ENCODE results near the gene SMC1B. TPM values are rescaled to one million over a fixed set of nuclear protein-coding genes. Genes with fewer than 3 reads are reported as not detected.
"Not testable (repeated sequence)": the region's sequence is repeated elsewhere in the genome, so short reads cannot be mapped to it uniquely, and the experiment has no call there.

The SMC1B gene
- total and polyA plus RNA-seq, 3 experiments from 2014 or later: 0.37 to 0.38 TPM; not detected in 1

DNA sequence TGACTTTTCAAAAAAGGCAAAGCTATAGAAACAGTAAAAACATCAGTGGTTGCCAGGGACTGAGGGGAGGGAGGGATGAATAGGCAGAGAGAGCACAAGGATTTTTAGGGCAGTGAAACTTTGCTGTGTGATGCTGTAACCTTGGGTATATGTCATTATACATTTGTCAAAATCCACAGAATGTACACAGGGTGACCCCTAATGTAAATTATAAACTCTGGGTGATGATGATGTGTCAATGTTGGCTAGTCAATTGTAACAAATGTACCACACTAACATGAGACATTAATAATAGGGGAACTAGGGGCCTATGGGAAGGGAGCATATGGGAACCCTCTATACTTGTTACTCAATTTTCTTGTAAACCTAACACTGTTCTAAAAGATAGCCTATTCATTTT is 24.9 kb upstream of the SMC1B start:
- Histone ChIP-seq H3K27ac (ENCODE audit: low read depth, low read length) (no peak overlapping the region), H3K4me1 (ENCODE audit: insufficient read depth, low read length) (peaks cover 3% of the 10 kb centered on the region), H3K27me3 (ENCODE audit: insufficient read depth, low read length, poor library complexity, severe bottlenecking) (no peaks in the 10 kb centered on the region), H3K4me3 (ENCODE audit: low read length) (no peak overlapping the region), H3K9me3 (ENCODE audit: low read length) (no peaks in the 10 kb centered on the region), H3K36me3 (ENCODE audit: insufficient read depth, low read length) (no peaks in the 10 kb centered on the region)
- DNase-seq: no peak
- CTCF ChIA-PET: interaction anchor here (1.0 kb wide), 1 partner anchor 169 kb away, joined by 3 read pairs; no protein-coding TSS in a partner anchor
- H3K9me3 Mint-ChIP-seq: no peaks in the 10 kb centered on the region
- no peak overlapping the region for H3K27ac Mint-ChIP-seq
- H3K36me3 Mint-ChIP-seq: no peaks in the 10 kb centered on the region
- H3K4me1 Mint-ChIP-seq: peaks cover 11 to 18% (median 18%) of the 10 kb centered on the region in 3 donors
- POLR2A ChIA-PET: no interaction called here
- peaks cover 4% of the 10 kb centered on the region in 2 donors for H3K27me3 Mint-ChIP-seq
- no peak overlapping the region for H3K4me3 Mint-ChIP-seq

DNA sequence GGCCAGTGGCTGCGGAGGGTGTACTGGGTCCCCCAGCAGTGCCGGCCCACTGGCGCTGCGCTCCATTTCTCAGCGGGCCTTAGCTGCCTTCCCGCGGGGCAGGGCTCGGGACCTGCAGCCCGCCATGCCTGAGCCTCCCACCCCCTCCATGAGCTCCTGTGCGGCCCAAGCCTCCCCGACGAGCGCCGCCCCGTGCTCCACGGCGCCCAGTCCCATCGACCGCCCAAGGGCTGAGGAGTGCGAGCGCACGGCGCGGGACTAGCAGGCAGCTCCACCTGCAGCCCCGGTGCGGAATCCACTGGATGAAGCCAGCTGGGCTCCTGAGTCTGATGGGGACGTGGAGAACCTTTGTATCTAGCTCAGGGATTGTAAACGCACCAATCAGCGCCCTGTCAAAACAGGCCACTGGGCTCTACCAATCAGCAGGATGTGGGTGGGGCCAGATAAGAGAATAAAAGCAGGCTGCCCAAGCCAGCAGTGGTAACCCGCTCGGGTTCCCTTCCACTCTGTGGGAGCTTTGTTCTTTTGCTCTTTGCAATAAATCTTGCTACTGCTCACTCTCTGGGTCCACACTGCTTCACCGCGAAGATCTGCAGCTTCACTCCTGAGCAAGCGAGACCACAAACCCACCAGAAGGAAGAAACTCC is 23.6 kb upstream of the SMC1B start:
- H3K4me3 Mint-ChIP-seq: peak overlapping the region in 3 of 7 donors; percentile 4 to 41 (median 26)

DNA sequence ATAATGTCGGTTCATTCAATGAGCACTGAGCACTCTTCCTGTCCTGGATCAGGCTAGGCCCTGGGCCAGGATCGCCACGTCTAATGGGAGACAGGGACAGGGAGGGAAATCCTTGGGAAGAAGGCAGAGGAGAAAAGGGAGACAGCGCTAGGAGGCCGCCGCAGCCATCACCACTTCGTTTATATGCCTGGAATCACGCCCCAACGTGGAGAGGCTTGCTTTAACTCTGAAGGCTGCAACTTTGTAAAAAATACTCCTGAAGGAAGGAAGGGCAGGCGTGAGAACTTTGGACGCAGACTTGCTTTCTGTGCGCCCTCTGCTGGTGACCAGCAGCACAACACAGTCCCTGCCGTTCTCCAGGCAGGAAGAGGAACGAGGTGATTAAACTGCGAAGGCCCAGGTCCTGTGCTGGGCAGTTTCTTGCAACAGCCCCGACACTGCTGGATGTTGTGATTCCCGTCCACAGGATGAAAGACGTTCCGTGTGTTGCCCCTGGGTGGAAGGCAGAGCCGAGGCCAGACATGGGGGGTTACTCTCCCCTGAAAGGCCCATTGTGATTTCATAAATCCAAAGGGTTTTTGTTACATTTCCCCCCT is 22.2 kb upstream of the SMC1B start:
- CTCF ChIA-PET: no interaction called here

More for the DNA sequence above, 23.6 kb upstream of the SMC1B start:
- H3K36me3 Mint-ChIP-seq; H3K4me1 ChIP-seq (ENCODE audit: insufficient read depth, low read length); H3K36me3 ChIP-seq (ENCODE audit: insufficient read depth, low read length); H3K27me3 ChIP-seq (ENCODE audit: insufficient read depth, low read length, poor library complexity, severe bottlenecking); H3K27me3 Mint-ChIP-seq; H3K27ac Mint-ChIP-seq; H3K9me3 Mint-ChIP-seq; POLR2A ChIA-PET; H3K4me3 ChIP-seq (ENCODE audit: low read length); H3K9me3 ChIP-seq (ENCODE audit: low read length); H3K27ac ChIP-seq (ENCODE audit: low read depth, low read length): not testable (repeated sequence)
- CTCF ChIA-PET: interaction anchor here (1.0 to 1.1 kb wide), 2 partner anchors 167 to 169 kb away, joined by 3 to 5 read pairs; no protein-coding TSS in a partner anchor
- peak in 1 of 5 donors; percentile 6 for DNase-seq
- peaks cover 11 to 18% (median 18%) of the 10 kb centered on the region in 3 donors for H3K4me1 Mint-ChIP-seq

DNA sequence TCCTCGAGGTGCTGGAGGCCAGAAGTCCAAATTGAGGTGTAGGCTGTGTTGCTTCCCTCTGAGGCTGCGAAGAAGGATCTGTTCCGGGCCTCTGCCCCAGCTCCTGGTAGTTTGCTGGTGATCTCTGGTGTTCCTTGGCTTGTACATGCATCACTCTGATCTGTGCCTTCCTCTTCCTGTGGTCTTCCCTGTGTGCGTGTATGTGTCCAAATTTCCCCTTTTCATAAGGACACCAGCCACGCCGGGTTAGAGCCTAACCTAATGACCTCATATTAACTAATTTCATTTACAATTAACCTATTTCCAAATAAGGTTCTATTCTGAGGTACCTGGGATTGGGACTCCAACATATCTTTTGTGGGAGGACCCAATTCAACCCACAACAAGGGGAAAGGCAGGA is 21.6 kb upstream of the SMC1B start:
- Histone ChIP-seq H3K9me3 (ENCODE audit: low read length) (no peaks in the 10 kb centered on the region), H3K27ac (ENCODE audit: low read depth, low read length) (no peak overlapping the region), H3K4me3 (ENCODE audit: low read length) (no peak overlapping the region), H3K36me3 (ENCODE audit: insufficient read depth, low read length) (no peaks in the 10 kb centered on the region), H3K27me3 (ENCODE audit: insufficient read depth, low read length, poor library complexity, severe bottlenecking) (no peaks in the 10 kb centered on the region), H3K4me1 (ENCODE audit: insufficient read depth, low read length) (peaks cover 3% of the 10 kb centered on the region)
- ChIA-PET POLR2A (no interaction called here), CTCF (interaction anchor here (1.5 kb wide), 1 partner anchor 149 kb away, joined by 3 read pairs; no protein-coding TSS in a partner anchor)
- peaks cover 0 to 4% of the 10 kb centered on the region in 2 donors for H3K27me3 Mint-ChIP-seq
- no peak overlapping the region for H3K4me3 Mint-ChIP-seq
- no peak for DNase-seq
- H3K27ac Mint-ChIP-seq: no peak overlapping the region
- no peaks in the 10 kb centered on the region for H3K9me3 Mint-ChIP-seq
- peaks cover 5 to 9% (median 8%) of the 10 kb centered on the region in 3 donors for H3K4me1 Mint-ChIP-seq
- H3K36me3 Mint-ChIP-seq: no peaks in the 10 kb centered on the region

More for the DNA sequence above, 22.2 kb upstream of the SMC1B start:
- Mint-ChIP-seq H3K4me1 (peaks cover 5 to 11% (median 11%) of the 10 kb centered on the region in 3 donors), H3K27me3 (peaks cover 0 to 4% of the 10 kb centered on the region in 2 donors), H3K27ac (peak overlapping the region in 4 of 8 donors; percentile 11 to 74 (median 44)), H3K9me3 (no peaks in the 10 kb centered on the region), H3K4me3 (no peak overlapping the region), H3K36me3 (no peaks in the 10 kb centered on the region)
- Histone ChIP-seq H3K4me1 (ENCODE audit: insufficient read depth, low read length) (peaks cover 3% of the 10 kb centered on the region), H3K9me3 (ENCODE audit: low read length) (no peaks in the 10 kb centered on the region), H3K36me3 (ENCODE audit: insufficient read depth, low read length) (no peaks in the 10 kb centered on the region), H3K4me3 (ENCODE audit: low read length) (no peak overlapping the region), H3K27ac (ENCODE audit: low read depth, low read length) (no peak overlapping the region), H3K27me3 (ENCODE audit: insufficient read depth, low read length, poor library complexity, severe bottlenecking) (no peaks in the 10 kb centered on the region)
- peak; percentile 71 to 86 (median 73) for DNase-seq
- POLR2A ChIA-PET: no interaction called here

DNA sequence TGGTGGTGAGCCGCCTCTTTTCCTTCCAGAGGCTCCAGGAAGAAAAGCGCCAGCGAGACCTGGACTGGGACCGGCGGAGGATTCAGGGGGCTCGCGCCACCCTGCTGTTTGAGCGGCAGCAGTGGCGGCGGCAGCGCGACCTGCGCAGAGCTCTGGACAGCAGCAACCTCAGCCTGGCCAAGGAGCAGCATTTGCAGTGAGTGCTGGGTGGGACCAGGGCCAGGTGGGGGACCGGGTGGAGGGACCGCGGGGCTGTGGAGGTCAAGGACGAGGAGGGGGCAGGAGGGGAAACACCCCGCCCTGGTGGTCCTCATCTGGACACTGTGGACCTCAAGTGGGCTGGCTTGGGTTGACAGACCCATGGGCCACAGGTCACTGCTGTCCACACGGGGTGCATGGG is 17.5 kb upstream of the SMC1B start:
- H3K4me3 ChIP-seq (ENCODE audit: low read length): no peak overlapping the region
- no peaks in the 10 kb centered on the region for H3K36me3 ChIP-seq (ENCODE audit: insufficient read depth, low read length)
- H3K9me3 ChIP-seq (ENCODE audit: low read length): no peaks in the 10 kb centered on the region
- CTCF ChIA-PET: no interaction called here
- no peak overlapping the region for H3K4me3 Mint-ChIP-seq
- H3K27me3 Mint-ChIP-seq: no peaks in the 10 kb centered on the region
- no peak for DNase-seq
- no peaks in the 10 kb centered on the region for H3K27me3 ChIP-seq (ENCODE audit: insufficient read depth, low read length, poor library complexity, severe bottlenecking)
- peaks cover 0 to 3% (median 0%) of the 10 kb centered on the region in 3 donors for H3K36me3 Mint-ChIP-seq
- peaks cover 2% of the 10 kb centered on the region for H3K4me1 ChIP-seq (ENCODE audit: insufficient read depth, low read length)
- peaks cover 0 to 2% (median 0%) of the 10 kb centered on the region in 5 donors for H3K9me3 Mint-ChIP-seq
- no peak overlapping the region for H3K27ac Mint-ChIP-seq
- H3K4me1 Mint-ChIP-seq: peaks cover 5 to 8% (median 8%) of the 10 kb centered on the region in 3 donors
- POLR2A ChIA-PET: no interaction called here
- H3K27ac ChIP-seq (ENCODE audit: low read depth, low read length): no peak overlapping the region

DNA sequence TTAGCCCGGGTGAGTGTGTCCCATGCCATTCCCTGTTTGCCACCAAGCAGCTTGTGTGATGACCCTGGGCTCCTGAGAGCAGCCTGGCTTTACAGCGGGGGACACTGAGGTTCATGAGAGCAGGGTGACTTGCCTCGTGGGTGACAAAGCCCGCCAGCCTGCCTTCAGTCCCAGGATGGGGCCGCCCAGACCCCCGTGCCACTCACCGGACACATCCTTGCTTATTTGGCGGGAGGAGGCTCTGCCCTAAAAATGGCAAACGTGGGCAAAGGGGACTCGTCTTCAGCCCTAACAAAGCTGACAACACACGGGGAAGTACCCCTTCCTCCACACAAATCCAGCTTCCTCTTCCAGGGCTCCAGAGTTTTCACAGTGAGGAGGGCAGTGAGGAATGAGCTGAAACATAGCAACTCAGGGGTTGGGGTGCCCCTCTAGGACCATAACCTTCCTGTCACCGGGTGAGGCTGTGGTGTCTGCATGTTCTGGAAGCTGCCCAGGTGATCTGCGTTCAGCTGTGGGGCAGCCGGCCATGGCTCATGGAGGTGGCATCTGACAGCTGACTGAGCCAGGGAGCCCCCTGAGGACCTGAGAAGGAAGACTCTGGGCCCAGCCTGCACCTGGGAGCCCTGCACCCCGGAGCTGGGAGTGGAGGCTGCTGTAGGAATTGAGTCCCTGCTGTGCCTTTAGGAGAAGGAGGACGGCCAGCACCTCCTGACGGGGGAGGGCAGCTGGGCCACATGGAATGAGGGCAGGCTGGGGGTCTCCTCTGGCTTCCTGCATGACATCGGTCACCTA is 16.8 kb upstream of the SMC1B start:
- peaks cover 0 to 3% (median 0%) of the 10 kb centered on the region in 3 donors for H3K36me3 Mint-ChIP-seq
- H3K27me3 Mint-ChIP-seq: no peaks in the 10 kb centered on the region
- DNase-seq: no peak
- no peaks in the 10 kb centered on the region for H3K27me3 ChIP-seq (ENCODE audit: insufficient read depth, low read length, poor library complexity, severe bottlenecking)
- H3K4me3 Mint-ChIP-seq: no peak overlapping the region
- H3K27ac Mint-ChIP-seq: no peak overlapping the region
- ChIA-PET POLR2A (no interaction called here), CTCF (no interaction called here)
- peaks cover 0 to 2% (median 0%) of the 10 kb centered on the region in 5 donors for H3K9me3 Mint-ChIP-seq
- H3K36me3 ChIP-seq (ENCODE audit: insufficient read depth, low read length): no peaks in the 10 kb centered on the region
- no peaks in the 10 kb centered on the region for H3K9me3 ChIP-seq (ENCODE audit: low read length)
- H3K4me3 ChIP-seq (ENCODE audit: low read length): no peak overlapping the region
- H3K4me1 ChIP-seq (ENCODE audit: insufficient read depth, low read length): no peaks in the 10 kb centered on the region
- no peak overlapping the region for H3K27ac ChIP-seq (ENCODE audit: low read depth, low read length)
- peaks cover under 1 to 1% (median under 1%) of the 10 kb centered on the region in 3 donors for H3K4me1 Mint-ChIP-seq

DNA sequence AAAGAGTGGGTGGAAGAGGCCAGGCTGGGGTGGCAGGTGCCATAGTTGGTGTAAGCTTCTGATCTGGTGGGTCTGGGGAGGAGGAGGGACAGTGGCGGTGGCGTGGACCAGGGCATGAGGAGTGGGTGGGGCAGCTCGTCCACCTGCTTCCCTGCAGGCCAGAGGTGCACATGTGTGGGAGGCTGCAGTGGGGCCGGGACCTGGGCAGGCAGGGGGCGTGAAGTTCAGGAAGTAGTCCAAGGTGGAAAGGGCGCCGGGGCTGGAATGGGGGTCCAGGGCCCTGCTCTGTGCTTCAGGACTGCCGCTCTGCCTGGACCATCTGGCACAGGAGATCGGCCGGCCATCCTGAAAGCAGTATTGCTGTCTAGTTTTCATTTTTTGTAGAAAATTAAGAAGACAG is 16.0 kb upstream of the SMC1B start:
- Histone ChIP-seq H3K27me3 (ENCODE audit: insufficient read depth, low read length, poor library complexity, severe bottlenecking) (no peaks in the 10 kb centered on the region), H3K36me3 (ENCODE audit: insufficient read depth, low read length) (no peaks in the 10 kb centered on the region), H3K27ac (ENCODE audit: low read depth, low read length) (no peak overlapping the region), H3K4me1 (ENCODE audit: insufficient read depth, low read length) (no peaks in the 10 kb centered on the region), H3K4me3 (ENCODE audit: low read length) (no peak overlapping the region), H3K9me3 (ENCODE audit: low read length) (no peaks in the 10 kb centered on the region)
- Mint-ChIP-seq H3K4me1 (no peaks in the 10 kb centered on the region), H3K4me3 (no peak overlapping the region), H3K9me3 (peaks cover 0 to 2% (median 0%) of the 10 kb centered on the region in 5 donors), H3K36me3 (peaks cover 0 to 3% (median 0%) of the 10 kb centered on the region in 3 donors), H3K27me3 (no peaks in the 10 kb centered on the region), H3K27ac (no peak overlapping the region)
- no peak for DNase-seq
- ChIA-PET POLR2A (no interaction called here), CTCF (no interaction called here)
